ENCODE data around the gene PDE4D.

Gene PDE4D

GRCh38 chr5:59559847-59560246 lies 333.7 kb downstream of the PDE4D start:
- no peak for DNase-seq (ENCODE audit: low spot score)
- TF ChIP-seq CTCF (IDR thresholded peaks at IDR 0.05; ENCODE audit: extremely low read depth, missing control alignments), result no peak

GRCh38 chr5:59559323-59559722 lies 334.2 kb downstream of the PDE4D start:
- no peak for TF ChIP-seq CTCF (IDR thresholded peaks at IDR 0.05; ENCODE audit: extremely low read depth, missing control alignments)
- no peak for DNase-seq (ENCODE audit: low spot score)

- DNase-seq (ENCODE audit: low spot score), result no peak
- no peak for TF ChIP-seq CTCF (IDR thresholded peaks at IDR 0.05; ENCODE audit: extremely low read depth, missing control alignments)
Measured at GRCh38 chr5:59558501-59558900, 335.0 kb downstream of the PDE4D start.

- TF ChIP-seq CTCF (IDR thresholded peaks at IDR 0.05; ENCODE audit: extremely low read depth, missing control alignments), result no peak
- DNase-seq (ENCODE audit: low spot score), result no peak
Measured at GRCh38 chr5:59557572-59557971, 336.0 kb downstream of the PDE4D start.

- no peak for DNase-seq (ENCODE audit: low spot score)
- no peak for TF ChIP-seq CTCF (IDR thresholded peaks at IDR 0.05; ENCODE audit: extremely low read depth, missing control alignments)
Measured at GRCh38 chr5:59555596-59555995, 337.9 kb downstream of the PDE4D start.

- no peak for TF ChIP-seq CTCF (IDR thresholded peaks at IDR 0.05; ENCODE audit: extremely low read depth, missing control alignments)
- DNase-seq (ENCODE audit: low spot score), result no peak
Measured at GRCh38 chr5:59554501-59554900, 339.0 kb downstream of the PDE4D start.

- DNase-seq (ENCODE audit: low spot score), result no peak
- no peak for TF ChIP-seq CTCF (IDR thresholded peaks at IDR 0.05; ENCODE audit: extremely low read depth, missing control alignments)
Measured at GRCh38 chr5:59553992-59554391, 339.5 kb downstream of the PDE4D start.

Data from GM20000 (cell line).